HG03097 (cell line): ENCODE results near the gene NPY1R.

Experiments used
- ATAC-seq: cut with Tn5 transposase; IDR thresholded peaks from one replicate; pipeline ENCODE4 v1.9.1; 2021; ENCODE audit not compliant: unreplicated experiment, low FRiP score

Gene NPY1R

DNA sequence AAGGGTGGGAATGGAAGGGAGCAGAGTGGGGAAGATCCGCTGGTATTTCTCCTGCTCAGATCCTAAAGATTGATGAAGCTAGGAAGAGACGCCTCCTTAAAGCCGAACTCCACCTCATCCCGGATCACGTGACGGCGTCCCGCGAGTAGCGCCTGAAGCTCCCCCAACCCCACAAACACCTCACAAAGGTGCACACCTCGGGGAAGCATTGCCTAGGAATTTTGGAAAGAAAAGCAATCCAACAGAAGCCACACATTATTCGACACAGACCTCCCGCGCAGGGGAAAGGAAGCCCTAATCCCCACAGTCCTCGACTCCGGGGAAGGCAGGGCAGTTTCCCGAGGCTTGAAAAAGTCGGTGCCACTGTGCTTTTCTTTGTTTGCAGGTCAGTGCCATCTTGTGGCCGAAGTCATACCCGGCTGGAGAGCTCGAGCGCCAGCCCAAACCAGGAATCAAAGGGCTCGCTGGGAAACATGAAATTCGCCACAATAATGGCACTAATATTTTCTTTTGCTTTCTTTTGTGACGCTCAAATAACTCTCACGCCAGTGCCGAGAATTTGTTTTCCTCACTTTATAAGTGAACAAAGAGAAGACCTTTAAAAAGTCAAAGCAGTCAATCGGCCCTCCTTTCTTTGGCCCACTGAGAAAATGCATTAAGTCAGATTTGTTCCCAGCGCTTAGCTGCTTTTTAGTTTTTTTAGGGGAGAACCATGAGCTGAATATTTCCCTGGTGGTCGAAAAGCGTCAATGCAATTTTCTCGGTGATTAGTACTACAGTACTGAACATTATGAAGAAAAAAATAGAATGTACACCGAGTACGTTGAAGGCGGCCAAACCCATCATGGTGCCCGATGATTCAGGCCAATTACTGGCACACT lies at the start of gene NPY1R:
TSS of gene NPY1R (minus strand) at position 71 of the 881 bp plus-strand sequence. CDS start 6,042 bp downstream, outside the sequence.
- ATAC-seq: peak; percentile 78

DNA sequence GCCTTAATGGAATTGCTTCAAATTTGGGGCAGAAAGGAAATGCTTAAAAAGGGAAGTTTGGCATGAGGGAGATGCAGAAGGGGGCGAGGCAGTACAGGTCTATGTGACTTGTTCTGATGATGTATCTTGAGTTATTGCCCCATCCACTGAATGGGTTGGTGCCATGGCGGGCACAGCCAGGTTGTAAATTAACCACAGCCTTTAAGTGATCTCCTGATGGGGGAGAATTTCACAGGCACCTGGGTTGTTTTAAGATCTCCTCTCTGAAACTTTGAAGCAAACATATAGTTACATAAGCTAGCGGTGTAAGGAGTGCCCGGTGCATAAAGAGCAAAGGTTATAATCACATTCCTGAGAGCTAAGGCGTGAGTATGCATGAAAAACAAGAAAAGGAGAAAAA lies 48.3 kb upstream of the NPY1R start:
- no peak for ATAC-seq

DNA sequence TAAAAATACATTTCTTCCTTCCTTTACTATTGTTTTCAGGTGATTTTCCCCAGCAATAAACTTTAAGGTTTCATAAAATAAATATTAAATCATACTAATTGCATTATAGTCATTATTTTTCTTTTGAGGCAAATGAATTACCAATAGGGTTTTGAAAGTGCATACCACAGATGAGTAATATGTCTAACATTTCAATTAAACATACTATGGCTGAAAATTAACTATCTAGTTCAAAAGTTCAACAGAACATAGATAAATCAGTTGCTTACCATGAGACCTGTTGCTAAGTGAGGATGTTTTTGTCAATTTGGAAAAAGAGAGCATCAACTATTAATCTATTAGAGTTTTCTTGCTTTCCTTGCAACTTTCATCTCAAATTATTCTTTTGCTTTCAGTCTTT lies 46.3 kb upstream of the NPY1R start:
- ATAC-seq: no peak

DNA sequence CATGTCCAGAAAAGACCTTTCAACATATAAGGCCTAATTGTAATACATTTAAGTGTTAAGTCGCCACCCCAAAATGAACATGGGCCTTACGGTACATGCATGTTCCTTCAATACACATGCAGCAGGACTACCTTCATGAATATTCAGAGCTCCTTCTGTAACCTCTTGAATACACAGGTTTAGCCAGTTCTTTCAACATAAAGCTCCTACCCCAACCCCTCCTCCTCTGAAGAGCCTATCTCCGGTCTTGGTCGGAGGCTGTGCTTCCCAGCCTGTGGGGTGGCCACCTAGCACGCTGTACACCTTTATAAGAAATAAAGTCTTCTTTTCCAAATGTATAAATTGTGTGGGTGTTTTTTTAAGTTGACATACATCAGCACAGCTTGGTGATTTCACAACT lies 39.6 kb upstream of the NPY1R start:
- ATAC-seq: no peak

DNA sequence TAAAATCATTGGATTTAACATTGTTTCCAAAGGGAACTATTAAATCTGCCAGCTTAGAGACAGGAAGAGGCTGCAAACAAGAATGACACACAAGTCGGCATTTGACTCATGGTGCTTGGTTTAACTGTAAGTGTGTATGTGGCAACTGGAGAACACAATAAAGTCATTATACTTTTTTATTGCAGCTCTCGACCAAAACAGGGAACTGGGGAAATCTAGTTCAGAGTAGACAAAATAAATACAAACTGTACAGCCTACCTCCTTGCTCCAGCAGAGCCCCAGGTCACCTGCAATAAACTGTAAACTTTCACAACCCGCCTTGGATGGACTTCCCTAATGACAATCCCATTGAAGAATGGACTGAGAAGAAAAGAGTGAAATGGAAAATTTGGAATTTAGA lies 35.3 kb upstream of the NPY1R start:
- ATAC-seq: no peak

DNA sequence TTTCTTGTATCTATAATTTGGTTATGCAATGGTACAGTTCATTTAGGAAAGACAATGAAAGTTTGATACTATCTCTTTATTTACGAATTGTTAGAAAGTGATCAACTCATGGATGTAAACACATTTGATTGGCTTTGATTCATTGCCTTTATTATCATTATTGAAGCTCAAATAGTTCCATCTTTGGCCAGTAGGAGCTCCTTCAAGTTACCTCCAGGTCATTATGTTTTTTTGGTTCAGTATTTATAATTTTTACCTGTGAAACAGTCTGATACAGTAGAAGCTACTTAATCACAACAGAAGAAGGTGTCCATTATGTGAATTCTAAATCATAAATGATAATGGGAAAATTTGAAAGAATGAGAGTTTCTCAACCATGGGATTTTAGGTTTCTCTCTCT lies 23.7 kb upstream of the NPY1R start:
- no peak for ATAC-seq

DNA sequence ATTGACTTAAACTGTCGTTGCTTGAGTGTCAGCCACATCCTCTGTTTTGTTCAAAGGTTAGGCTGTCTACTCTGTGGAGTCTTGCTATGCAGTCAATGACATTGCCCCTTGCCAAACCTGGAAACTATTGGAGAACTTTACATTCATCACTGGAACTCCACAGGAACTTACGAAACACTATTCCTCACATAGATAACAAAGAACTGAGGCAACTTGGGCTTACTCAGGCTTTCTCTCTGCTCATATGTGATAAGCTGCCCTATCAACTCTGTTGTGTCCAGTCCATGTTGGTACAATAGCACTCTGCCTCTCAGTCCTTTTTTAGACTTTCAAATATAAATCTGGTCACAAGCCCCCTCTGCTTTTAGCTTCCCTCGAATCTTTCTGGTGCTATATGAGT lies 20.7 kb upstream of the NPY1R start:
- no peak for ATAC-seq

DNA sequence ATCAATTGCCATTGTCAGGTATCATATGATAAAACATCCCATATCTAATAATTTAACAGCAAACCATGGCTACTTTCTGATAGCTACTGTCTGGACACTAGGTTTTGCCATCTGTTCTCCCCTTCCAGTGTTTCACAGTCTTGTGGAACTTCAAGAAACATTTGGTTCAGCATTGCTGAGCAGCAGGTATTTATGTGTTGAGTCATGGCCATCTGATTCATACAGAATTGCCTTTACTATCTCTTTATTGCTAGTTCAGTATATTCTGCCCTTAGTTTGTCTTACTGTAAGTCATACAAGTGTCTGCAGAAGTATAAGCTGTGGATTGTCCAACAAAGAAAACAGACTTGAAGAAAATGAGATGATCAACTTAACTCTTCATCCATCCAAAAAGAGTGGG lies 18.3 kb upstream of the NPY1R start:
- ATAC-seq: no peak

DNA sequence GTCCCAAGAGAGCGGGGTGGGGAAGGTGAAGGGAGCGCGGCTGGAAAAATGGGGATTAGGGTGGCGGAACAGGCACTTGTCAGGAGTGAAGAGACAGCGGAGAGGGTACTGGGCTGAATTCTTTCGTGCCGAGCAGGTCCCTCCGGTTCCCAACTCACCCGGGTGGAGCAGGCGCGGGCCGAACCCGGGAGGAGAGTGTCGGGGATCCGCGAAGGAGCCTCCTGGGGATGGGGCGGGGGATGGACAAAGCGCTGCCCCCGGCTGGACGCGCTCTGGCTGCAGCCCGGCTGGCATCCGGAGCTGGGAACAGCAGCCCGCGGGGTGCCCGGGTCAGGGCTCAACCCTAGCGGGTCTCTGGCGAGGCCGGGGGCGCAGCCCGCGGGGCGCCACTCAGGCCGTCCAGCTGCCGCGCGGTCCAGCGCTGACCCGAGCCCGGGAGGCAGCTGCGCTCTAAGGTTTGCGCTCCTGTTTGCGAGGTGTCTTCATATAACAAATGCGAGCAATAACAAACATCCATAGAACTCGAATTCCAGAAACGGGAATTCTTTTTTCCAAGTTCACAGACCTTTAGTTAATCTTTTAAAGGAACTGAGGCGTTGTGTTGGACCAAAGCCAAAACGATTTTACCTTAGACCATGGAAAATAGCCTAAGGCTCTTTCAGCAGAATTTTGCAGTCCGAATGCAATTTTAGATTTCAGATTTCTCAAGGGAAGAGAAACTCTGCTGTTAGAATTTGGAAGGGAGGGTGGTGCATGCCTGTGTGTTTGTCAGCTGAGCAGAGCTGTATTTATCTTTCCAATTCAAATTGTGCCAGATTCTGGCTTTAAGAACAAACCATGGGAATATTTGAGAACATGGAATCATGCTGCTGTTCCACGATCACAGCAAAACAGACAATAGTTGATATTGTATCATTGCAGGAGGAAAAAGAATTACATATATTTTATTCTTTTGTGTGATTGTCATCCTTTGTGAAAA lies 12.0 kb upstream of the NPY1R start:
- ATAC-seq: no peak

DNA sequence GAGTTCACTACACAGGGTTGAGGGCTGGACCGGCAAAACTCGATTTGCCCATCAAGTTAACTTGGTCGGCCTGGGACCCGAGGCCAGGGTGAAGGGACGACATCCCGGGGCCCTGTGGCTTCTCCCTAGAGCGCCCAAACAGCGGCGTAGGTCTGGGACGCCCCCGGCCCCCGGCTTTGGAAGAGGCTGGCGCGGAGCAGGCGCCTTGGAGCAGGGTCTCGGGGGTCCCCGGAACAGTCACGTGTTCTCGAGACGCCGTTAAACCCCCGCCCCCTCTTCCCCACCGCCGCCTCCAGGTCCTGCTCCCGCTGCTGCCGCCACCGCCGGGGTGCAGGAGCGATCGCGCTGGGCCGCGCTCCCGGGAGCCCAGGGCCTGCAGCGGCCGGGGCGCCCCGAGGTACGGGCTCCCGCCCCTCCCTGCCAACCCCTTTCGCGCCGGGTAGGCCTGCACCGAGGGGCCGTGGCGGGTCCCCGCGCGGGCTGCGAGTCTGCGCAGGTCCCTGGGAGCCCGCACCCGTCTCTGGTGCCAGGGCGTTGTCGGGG lies 11.3 kb upstream of the NPY1R start, which contains the start of gene NPY5R:
TSS of gene NPY5R (plus strand) at position 289 of the 543 bp plus-strand sequence. CDS start 6,382 bp downstream, outside the sequence.
- no peak for ATAC-seq

DNA sequence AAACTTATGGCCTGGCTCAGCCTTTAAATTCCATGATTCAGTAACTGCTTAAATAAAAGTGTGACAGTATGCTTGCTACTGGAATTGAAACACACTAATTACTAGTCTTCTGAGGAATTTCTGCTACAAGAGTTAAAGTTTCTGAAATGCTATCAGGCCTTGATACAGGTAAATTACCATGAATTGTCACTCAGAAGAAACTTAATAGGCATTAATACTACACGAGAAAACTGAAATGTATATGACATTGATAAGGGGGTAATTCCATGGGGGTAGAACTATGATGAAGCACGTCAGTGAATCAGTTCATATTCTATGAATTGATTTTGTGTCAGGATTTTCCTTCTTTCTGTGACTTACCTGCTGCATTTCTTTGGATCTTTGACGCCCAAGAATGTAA lies 3.0 kb upstream of the NPY1R start:
- ATAC-seq: no peak

DNA sequence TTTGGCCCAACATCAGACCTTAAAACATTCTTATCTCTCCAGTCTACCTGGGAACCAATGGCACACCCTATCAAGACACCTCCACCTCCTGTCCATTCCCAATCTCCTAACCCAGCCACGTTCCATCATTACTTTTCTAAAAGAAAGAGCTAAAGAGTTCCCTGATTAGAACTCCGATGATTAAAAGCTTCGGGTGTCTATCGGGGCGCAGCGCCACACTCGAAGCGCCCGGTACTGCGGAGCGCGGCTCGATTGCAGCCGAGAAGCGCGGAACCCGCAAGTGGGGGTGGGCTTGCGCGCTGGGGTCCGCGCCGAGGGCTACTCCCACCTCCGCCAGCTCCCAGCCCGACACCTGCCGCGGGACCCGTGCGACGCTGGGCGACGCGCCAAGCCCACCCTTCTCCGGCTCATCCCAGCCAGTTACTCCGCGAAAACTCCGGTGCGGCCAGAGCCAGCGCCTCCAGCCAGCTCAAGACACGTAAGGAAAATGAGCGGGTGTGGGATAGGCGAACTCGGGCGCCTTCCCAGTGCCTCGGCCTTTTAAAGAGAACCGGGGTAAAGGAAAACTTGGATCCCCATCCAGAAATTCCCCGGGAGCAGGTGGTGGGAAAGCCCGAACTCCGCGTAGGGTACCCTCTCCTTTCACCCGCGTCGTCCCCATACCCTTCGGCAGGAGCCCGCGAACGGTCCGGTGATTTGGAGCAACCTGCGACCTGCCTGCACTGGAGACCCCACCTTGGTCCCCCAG lies 593 bp downstream of the NPY1R start:
- ATAC-seq: no peak

DNA sequence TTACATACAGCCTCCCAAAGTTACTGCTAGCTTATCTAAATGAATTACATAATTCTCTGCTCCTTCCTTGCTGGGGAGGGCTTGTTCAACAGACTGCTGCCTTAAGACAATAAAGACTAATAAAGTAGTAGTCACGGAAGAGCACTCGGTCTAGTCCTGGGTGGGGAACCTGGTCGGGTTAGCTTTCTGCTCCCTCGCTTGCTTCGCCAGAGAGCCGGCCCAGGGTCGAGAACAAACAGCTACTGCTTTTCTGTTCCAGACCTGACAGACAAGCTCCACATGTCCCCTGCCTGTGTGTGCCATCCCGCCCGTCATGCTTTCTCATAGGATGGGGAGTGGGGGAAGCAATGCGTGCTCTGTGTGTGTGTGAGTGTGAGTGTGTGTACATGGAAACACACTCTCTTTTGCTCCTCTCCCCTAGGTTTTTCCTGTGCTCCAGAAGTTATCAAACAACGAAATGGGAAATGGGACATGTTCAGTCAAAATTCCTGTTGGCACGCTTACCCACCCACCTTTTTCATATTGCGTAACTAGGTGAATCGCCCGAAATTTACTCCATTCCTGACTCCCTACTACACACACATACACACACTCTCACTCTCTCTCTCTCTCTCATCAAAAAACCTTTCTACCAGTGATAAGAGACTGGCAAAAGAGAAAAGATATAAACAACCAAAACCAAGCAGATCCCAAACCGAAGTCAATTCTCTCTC lies 1.3 kb downstream of the NPY1R start:
- no peak for ATAC-seq

DNA sequence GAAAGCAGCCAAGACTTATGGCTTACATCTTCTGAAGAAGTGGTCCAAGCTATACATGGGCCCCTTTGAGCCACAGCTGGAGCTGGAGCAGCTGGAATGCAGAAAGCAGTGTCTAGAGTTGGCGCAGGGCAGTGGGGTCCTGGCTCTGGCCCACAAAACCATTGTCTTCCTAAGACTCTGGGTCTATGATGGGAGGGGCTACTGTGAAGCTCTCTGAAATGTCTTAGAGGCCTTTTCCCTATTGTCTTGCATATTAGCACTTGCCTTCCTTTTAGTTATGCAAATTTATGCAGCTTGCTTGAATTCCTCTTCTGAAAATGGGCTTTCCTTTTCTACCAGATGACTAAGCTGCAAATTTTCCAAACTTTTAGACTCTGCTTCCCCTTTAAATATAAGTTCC lies 15.3 kb downstream of the NPY1R start:
- ATAC-seq: no peak

DNA sequence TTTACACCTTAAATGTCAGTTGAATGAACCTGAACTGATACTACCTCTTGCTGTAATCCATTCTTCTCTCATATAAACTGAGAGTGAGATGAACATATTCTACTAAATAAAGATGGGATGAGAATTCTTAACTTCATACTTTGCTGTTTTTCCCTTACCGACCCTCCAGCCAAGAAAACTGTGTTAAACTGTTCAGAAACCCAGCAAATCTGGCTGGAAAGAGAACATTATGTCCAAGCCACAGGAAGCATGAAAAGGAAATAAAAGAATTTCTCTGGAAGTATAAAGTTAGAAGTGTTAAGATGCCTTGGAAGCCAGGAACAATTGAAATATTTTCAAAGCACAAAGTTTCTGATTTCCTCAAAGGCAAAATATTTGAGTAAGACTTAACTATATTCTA lies 22.9 kb downstream of the NPY1R start:
- ATAC-seq: no peak

DNA sequence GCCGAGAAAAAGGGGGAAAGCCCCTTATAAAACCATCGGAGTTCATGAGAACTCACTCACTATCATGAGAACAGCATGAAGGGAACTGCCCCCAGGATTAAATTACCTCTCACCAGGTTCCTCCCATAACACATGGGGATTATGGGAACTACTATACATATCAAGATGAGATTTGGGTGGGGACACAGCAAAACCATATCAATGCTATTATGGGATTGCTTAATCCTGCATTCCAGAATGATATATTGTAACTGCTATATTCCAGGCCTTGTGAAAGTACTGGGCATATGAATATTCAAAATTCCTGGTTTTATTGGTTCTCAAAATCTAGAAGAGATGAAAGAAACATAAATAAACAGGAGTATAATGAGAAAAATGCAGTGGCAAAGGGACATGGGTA lies 29.3 kb downstream of the NPY1R start:
- ATAC-seq: no peak

DNA sequence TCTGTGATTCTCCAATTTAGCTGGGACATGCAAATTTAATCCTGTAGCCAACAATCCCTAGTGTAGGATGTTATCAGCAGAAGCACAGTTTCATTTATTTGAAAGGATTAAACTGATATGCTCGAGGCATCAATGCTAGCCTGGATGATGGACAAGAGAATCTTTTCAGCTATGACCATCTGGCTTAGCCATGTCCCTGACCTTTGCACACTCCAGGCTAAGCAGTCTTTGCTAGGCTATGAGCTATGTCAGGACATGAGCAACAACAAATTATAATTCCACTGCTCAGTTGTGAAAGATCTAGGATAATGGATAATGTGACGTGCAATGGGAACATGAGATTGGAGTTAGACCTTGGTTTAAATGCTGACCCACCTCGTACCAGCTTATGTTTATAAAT lies 32.0 kb downstream of the NPY1R start:
- ATAC-seq: no peak

DNA sequence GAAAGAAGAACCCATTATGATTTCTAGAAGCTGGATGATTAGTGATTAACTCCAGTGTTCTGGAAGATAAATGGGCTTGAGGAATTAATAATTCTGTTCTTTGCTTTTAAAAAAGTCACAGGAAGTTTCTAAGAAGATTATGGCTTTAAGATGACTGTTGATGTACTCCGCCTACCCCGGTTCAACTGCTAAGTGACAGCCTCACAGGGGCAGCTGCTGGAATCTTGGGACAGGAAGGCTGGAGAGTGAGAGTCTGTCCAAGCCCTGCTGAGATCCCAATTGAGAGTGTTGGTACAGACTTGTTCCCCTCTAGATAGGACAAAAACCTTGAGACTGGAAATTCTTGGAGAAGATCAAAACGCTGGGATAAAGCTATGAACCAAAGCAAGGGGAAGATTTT lies 37.3 kb downstream of the NPY1R start:
- no peak for ATAC-seq

DNA sequence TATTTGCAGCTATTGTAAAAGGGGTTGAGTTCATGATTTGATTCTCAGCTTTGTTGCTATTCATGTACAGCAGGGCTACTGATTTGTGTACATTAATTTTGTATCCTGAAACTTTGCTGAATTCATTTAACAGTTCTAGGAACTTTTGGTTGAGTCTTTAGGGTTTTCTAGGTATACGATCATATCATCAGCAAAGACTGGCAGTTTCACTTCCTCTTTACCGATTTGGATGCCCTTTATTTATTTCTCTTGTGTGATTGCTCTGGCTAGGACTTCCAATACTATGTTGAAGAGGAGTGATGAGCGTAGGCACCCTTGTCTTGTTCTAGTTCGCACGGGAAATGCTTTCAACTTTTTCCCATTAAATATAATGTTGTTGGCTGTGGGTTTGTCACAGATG lies 48.1 kb downstream of the NPY1R start:
- ATAC-seq: no peak
